ENCODE results near the gene CHN1.

CHN1 gene

GRCh38 chr2:174826051-174826450, 179.1 kb downstream of the CHN1 start:
- no peak for DNase-seq (ENCODE audit: low spot score)

DNA sequence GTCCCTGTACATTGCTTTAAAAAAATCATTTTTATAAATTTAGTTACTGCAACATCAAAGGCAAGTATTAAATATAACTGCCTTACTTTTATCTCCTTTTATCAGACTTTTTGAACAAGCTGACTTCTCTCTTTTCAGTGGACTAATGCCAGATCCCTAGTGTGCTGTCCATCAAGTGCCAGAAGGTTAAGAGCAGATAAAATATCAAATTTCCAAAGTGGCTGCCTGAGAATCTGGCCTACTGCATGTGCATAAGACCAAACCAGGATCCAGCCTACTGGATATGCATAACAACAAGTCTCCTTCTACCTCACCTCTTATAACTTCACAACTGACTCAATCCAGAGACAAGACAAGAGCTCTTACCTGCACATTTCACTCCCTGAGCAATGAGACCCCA, 181.1 kb downstream of the CHN1 start:
- no peak for DNase-seq (ENCODE audit: low spot score)

DNA sequence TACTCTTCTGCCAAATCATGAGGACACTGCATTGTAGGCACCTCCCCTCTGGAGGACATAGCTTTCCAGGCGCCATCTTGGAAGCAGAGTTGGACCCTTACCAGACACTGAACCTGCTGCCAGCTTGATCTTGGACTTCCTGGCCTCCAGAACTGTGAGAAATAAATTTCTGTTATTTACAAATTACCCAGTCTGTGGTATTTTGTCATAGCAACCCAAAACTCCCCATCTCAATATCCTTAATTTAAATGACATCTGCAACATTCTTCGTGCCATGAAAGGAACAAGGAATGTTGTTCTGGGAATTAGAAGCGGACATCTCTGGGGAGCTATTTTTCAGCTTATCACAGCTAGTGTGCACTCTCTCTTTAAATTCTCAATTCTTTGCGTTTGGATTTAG, 183.6 kb downstream of the CHN1 start:
- no peak for DNase-seq (ENCODE audit: low spot score)

GRCh38 chr2:174820361-174820760, 184.8 kb downstream of the CHN1 start:
- no peak for DNase-seq (ENCODE audit: low spot score)

- DNase-seq (ENCODE audit: low spot score), result no peak
Observed at GRCh38 chr2:174815526-174815925, 189.7 kb downstream of the CHN1 start.

GRCh38 chr2:174812037-174812436, 193.1 kb downstream of the CHN1 start:
- no peak for DNase-seq (ENCODE audit: low spot score)

DNA sequence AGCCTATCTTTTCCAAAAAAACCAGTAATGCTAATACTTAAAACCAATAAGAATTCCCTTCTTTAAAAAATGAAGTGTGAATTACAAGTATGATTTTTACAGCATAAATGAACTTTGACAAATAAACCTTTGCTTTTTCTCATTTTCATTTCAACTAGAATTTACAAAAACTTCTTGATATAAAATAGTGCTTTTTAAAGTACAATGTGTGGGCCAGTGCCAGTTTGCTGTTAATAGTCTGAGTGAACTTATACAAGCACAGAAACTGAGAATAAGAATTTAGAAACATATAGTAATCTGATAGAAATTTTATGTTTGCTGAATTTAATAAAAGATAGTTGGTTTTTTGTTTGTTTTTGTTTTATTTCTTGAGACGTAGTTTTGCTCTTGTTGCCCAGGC, 197.2 kb downstream of the CHN1 start:
- DNase-seq (ENCODE audit: low spot score), result no peak

DNA sequence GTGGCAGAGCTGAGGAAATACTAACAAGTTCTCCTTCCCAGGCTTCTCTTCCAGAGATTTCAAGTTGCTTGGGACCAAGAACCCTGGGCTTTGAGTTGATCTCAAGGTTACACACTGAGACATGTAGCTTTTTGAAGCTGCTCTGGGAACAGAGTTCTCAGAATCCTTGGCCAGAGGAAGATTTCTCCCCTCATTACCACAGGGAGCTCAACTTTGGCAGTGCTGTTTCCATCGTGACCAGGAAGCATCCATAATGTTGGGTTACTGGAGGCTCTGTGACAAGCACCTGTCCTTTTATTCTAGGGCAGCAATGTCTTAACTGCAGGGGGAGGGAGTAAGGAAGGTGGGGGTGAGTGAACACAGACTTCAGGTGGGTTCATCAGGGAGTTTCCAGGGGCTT, 199.4 kb downstream of the CHN1 start:
- DNase-seq (ENCODE audit: low spot score), result no peak

DNA sequence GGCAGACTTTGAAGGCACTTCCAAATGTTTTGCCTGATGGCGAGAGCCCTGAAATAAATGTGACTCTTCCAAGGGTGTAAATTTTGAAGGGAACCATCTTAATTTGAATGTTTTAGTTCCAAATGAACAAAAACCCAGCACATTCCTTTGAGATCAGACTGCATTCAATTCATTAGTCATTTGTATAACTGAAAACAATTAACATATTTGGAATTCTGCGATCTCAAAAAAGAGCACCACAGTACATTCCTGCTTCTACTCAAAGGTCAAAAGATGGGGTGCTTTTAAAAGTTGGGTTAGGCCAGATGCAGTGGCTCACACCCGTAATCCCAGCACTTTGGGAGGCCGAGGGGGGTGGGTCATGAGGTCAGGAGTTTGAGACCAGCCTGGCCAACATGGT, 202.7 kb downstream of the CHN1 start:
- no peak for DNase-seq (ENCODE audit: low spot score)

- DNase-seq (ENCODE audit: low spot score), result peak; percentile 78
Observed at GRCh38 chr2:174800436-174801205, 204.6 kb downstream of the CHN1 start.

- no peak for DNase-seq (ENCODE audit: low spot score)
Observed at GRCh38 chr2:174798801-174799200, 206.4 kb downstream of the CHN1 start.

DNA sequence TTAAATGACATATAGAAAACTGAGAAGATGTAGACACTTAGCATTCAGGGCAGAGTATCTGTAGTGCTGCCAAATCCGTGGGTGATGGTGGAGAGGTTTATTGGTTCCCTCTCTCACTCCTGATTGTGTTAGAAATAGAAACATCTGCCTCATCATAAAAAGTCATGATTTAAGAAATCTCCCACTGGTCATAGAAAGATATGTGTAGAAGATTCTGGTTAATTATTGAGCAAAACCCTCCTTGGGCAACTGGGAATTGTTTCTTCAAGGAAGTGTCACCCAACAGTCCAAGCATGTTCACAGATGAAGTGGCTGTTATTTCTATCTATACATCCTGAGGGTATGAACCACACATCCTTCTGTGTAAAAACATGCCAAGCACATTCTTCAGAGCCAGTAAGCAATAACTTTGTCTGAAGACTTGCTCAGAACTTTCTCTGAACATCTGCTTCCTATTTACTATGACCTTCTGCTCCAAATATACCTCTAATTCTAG, 207.4 kb downstream of the CHN1 start:
- no peak for DNase-seq (ENCODE audit: low spot score)

DNA sequence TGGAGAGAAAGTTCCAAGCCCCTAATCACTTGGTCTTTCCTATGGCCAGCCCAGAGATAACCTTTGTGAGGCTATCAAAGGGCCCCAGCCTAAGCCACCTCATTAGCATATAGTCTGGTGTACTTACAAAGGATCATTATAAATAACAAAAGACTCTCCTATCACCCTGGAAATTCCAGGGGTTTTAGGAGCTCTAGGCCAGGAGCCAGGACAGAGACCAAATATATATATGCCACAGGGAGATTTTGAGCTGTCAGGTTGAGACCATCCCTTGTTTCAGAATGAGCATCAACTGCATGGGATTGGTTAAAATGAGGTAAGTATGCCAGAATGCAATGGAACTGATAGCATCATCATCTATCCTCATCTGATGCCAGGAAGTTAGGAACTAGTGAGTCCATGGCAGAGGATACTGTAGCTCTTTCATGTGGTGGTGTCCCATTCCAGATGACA, 208.8 kb downstream of the CHN1 start:
- no peak for DNase-seq (ENCODE audit: low spot score)

DNA sequence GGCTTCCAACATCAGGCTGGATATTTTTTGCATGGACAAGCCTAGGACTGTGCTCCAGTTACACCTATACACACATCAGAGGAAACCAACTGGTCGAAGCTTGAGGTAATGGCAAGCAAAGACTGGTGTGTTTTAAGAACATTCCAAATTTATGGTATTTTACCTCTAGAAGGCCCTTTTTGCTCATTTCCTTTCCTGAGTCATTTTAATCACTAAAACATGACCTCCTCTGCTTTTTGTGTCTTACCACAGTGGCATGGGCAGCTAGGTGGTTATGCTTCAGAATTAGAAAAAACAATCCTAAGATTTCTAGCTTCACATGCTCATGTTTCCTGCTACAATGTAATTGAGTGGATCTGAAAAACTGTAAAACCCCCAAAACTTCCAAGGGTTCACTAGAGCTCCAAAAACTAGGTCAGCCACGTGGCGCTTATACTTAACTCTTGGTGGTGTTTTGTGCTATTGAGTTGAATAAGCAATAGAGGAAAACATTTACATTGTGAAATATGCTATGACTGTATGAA, 210.3 kb downstream of the CHN1 start:
- DNase-seq (ENCODE audit: low spot score), result no peak

DNA sequence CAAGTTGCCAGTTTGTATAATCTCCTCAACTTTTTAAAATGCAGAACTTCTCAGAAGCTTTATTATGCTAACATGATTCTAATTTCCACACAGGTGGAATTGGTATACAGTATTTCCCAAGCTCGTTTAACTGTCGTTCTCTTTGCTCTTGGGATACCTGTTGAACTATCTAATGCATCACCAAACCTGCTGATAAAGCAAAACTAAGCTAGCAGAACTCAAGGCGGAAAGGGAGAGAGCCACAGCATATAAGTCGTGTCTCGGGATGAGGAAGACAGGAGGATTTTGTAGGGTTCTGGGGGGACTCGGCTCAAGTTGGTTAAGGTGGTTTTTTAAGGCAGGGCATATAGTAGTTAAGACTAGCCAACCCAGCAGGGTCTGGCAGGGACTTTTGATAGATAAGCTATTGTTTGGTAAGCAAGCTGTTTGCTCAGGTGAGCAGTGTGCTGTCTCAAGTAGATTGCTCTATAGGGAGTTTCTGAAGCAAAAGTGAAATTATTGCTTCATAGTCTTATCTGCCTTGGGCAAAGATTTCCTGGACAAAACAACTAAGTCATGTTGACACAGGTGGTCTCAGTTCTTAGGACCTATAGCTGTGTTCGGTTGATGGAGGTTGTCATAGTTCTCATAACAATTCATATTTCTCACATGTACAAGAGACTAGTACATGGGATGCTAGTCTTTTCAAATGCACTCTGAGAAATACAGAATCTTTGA, 212.7 kb downstream of the CHN1 start:
- no peak for DNase-seq (ENCODE audit: low spot score)

DNA sequence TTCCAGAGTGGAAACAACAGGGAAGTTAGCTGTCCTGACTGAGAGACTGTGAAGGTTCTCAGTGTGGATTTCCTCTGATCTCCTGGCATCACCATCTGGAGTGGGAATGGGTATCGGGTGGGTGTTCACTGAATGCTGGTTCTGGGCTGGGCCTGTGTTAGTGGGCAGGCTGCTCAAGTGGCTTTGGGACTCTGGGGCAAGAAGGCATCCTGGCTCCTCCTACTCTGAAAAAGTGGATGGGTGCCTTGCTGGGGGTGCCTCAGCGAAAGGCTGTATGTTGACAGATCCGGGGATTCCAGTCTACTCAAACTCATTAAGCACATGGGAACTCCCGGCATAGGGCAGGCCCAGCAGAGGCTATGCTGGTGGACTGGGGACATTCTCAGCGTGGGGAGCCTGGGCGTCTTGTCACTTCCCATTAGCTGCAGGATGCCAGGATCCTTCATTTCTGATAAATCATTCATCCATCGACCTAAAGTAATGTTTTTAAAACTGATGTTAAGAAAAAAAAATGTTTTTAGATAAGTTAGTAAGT, 213.4 kb downstream of the CHN1 start:
- no peak for DNase-seq (ENCODE audit: low spot score)

DNA sequence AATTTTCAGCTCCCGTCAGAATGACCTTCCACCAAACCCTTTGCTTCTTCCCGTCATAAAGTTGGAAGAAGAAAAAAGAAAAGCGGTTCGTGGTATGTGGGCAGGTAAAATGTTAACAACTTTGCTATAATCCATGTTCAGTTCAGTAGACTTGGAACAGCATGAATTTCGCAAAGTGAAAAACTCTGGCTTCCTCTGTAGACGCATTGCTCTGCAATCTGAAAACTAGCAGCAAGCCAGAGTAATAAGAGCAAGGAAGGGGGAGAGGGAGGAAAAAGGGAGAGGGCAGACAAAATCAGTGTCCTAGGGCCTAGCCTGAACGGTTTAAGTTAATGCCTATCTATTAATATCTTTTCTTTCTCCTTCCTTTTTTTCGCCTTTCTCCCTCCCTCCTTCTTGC, 214.2 kb downstream of the CHN1 start:
- no peak for DNase-seq (ENCODE audit: low spot score)

DNA sequence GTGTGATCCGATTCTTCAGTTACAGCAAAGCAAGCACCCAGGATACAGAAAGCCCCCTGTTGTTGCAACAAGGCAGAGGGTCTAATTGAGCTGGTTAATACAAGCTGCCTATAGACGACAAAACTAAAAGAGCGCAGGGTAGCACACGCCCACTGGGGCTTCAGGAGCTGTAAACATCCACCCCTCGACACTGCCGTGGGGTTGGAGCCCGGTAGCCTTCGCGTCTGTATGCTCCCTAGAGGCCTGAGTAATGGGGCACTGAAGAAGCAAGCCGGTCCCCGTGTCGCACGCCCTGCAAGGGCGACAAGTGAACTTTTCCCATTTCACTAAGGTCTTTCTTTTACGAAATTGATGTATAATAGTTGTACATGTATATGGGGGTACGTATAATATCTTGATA, 216.2 kb downstream of the CHN1 start:
- no peak for DNase-seq (ENCODE audit: low spot score)

DNA sequence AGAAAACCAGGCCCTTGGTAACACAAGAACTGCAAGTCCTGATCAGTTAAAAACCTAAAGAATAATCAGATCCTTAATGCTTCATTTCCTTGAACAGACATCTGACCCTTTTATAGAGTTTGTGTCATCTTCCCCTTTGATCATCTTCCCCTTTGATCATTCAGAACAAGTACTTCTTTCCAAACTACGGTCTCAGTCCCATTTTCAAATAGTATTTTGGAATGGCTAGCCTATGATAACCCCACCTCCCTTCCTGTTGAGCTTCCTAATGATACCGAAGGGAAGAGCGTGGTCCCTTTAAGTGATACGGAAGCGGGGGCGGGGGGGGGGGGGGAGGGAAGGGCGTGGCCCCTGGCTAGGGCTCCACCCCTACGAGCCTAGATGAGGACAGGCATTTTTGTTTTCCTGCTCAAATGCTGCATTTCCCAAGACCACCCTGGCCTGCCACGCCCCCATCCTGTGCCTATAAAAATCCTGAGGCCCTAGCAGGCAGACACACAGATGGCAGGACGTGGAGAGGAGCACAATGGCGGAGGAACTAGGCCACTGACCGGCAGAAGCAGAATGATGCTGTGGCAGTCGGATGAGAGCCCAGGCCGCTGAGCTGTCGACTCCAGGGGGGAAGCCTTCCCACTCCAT, 216.8 kb downstream of the CHN1 start:
- no peak for DNase-seq (ENCODE audit: low spot score)

DNA sequence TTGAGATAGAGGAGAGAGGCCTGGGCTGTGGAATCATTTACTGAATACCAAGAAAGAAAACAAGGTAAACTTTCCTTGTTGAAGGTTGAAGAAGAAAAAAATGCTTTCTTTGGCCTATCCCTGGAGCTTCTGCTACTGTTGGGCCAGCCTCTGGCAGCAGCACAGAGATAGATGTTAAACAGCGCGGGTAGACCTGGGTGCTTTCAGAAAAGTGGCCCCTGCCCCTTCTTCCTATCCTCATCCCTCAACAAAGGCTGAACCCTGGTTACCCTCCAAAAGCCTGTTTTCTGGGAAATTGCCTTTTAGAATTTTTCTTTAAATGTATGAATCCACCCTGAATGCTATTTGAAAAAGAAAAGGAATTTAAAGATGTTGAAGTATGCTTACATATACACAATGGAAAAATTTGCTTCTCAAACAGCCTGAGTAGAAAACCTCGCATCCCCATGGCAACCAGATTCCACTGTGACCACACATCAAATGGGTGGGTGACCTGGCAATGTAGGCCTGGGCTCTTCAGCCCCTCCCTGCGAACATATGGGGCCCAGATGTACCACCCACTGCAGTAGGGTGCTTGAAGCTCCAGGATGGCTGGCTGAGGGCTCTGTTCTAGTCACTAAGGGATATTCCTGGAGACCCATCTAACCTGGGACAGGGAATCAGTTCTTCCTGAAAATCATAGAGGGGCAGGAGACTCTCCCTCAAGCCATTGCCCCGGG, 217.5 kb downstream of the CHN1 start:
- DNase-seq (ENCODE audit: low spot score), result no peak

- DNase-seq (ENCODE audit: low spot score), result no peak
Observed at GRCh38 chr2:174786066-174786725, 219.0 kb downstream of the CHN1 start.

All from putamen (tissue), 1 donor.